Stimulated activated CD8-positive, alpha-beta memory T cell treated with anti-CD3 and anti-CD28 coated beads, Interleukin-12 subunit alpha, Interleukin-12 subunit beta, amount 100 ng/mL, for 1 hour (primary cell): ENCODE measurements around the gene WSCD1.

Source experiments
- DNase-seq: peaks from one replicate; pipeline ENCODE4 v3.0.0-alpha.2; 2020; ENCODE audit warnings: low read depth

The WSCD1 gene

DNA sequence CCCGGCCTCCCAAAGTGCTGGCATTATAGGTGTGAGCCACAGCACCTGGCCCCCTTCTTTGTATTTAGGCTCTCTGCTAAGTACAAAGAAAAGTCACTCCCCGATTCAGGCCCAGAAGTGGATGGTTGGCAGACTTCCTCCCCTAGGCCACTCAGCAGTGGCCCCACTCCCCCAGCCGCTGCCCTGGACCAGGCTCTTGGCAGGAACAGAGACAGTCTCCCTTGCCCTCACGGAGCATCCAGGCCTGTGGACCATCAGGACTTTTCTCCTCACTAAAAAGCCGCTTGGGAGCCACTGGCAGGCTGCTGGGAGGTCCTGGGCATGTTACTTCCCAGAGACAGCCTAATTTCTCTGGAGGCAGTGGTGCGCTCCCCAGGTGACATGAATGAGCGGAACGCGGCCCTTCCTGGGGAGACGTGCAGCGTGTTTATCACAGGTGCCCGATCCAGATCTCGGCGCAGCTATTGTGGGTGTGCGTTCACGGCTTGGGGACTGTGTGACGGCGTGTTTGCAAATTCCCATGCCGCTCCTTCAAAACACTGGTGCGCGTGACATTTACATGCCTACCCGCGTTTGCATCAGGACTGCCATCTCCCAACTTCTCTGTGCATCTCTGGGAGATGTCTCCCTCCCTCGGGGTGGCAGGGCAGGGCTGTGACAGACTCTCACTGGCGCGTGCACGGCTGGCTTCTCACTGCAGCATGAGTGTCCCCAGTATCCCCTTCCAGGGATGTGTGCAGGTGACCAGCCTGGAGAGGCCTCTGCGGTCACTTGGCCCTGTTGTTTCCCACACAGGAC lies 16.6 kb downstream of the WSCD1 start:
- DNase-seq: no peak

DNA sequence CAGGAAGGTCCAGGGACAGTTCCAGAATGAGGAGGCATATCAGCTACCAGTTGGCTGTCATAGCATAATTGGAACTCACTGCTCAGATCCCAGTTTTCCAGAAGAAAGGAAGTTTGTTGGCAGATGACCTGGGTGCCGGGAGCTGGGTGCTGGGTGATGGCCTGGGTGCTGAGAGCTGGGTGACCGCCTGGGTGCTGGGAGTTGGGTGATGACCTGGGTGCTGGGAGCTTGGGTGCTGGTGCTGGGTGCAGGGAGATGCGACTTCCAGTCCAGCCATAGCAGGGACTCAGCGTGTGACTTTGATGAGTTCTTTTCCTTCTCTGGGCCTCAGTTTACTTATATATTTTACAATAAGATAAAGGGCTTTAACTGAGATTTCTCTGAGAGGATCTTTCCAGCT lies 18.0 kb downstream of the WSCD1 start:
- no peak for DNase-seq

DNA sequence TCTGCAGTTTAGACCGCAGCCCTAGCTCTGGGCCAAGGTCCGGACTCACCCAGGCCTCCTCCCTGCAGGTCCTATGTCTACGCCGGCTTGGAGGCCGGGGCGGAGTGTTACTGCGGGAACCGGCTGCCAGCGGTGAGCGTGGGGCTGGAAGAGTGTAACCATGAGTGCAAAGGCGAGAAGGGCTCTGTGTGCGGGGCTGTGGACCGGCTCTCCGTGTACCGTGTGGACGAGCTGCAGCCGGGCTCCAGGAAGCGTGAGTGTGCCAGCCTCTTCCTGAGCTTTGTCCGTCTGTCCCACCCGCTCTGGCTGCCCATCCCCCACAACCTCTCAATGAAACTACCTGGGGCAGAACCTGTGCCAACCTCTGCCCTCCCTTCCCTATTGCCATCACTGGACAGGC lies 20.1 kb downstream of the WSCD1 start:
- DNase-seq: no peak

DNA sequence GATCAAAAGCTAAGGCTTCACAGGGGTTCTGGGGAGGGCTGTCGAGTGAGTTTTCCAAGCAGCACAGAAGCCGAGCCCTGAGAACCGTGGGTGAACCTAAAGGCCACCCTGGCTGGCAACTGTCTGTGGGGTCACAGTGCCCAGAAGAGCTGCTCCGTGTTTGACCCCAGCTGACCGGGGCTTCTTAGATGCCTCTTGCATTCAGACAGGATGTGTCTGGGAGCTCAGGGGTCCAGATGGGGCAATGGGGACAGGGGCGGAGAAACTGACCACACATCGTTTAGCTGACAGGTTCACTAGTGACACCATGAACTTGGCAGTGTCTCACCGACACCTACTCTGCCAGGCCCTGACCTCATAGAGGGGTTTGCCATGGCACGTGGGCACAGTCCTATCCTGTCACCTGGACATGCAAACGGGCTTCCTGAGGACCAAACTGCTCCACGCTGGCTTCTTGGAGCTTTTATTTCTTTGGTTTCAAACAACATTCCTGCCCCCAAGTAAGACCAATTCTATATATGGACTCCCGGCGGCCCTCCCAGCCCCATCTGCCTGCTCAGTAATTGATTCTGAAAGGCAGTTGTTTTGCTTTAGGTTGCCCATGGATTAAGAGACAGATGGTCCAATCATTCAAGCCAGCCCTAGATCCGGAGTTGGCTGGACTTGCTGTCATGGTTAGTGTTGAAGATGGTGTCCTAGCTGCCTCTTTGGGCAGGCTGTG lies 22.2 kb downstream of the WSCD1 start:
- DNase-seq: no peak

DNA sequence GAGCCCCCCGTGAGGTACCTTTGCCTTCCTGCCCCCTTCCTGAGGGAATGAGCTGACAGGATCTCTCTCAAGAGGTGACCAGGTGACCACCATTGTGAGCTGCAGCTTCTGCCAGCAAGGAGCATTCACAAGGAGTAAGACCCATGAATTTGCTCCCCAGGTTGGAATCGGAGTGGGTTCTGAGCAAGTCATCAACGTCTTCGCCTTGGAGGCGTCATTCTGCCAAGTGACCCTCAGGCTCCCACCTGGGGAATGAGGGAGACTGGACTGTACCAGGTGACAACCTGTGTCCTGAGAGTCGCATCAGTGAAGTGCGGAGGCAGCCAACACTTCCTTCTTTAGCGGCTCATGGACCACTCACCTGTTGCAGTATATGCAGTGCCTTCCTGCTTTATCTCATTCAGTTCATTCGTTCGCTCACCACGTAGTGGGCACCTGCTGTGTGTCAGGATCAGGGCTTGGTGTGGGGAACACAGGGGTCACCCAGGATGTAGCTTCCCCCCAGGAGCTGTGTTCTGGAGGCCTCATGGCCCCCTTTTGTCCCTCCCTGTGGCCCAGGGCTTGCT lies 22.8 kb downstream of the WSCD1 start:
- no peak for DNase-seq

DNA sequence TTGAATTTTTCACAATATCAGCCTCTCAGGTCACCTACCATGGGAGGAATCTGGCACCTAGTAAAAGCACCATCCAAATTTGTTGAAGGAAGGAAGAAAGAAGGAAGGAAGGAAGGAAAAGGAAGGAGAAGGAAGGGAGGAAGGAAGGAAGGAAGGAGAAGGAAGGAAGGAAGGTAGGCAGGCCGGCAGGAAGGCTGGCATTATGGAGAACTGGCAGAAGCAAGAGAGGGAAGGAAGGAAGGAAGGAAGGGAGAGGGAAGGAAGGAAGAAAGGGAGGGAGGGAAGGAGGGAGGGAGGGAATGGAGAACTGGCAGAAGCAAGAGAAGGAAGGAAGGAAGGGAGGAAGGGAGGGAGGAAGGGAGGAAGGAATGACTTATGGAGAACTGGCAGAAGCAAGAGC lies 24.3 kb downstream of the WSCD1 start:
- DNase-seq: no peak

DNA sequence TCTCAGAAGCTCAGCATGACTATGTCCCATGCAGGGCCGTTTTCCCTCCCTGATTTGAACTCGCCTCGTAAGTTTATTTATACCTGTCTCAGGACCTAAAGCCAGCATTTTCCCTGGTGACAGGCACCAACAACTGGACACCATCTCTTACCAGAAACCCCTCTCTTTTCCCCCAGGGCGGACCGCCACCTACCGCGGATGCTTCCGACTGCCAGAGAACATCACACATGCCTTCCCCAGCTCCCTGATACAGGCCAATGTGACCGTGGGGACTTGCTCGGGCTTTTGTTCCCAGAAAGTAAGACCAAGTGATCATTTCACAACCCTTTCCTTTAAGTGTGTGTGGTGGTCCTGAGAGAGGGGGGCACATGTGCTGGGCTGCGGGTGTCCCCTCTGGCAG lies 24.7 kb downstream of the WSCD1 start:
- no peak for DNase-seq

DNA sequence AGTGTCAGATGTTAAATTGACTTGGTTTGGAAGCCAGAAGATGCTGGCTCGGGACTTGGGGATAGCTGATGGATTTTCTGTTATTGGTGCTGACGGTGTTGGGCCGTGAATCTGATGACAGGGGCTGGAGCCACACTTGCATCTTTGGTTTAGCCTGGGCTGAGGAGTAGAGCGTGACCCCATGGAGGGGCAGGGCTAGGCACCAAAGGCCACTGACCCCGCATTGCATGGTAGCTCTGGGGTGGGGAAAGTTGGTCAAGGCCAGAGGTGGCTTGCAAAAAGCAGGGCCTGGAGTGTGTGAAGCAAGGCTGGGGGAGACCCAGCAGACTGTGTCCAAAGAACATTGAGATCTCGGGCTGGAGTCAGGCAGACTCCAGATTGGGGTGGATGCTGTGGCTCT lies 25.3 kb downstream of the WSCD1 start:
- DNase-seq: no peak

DNA sequence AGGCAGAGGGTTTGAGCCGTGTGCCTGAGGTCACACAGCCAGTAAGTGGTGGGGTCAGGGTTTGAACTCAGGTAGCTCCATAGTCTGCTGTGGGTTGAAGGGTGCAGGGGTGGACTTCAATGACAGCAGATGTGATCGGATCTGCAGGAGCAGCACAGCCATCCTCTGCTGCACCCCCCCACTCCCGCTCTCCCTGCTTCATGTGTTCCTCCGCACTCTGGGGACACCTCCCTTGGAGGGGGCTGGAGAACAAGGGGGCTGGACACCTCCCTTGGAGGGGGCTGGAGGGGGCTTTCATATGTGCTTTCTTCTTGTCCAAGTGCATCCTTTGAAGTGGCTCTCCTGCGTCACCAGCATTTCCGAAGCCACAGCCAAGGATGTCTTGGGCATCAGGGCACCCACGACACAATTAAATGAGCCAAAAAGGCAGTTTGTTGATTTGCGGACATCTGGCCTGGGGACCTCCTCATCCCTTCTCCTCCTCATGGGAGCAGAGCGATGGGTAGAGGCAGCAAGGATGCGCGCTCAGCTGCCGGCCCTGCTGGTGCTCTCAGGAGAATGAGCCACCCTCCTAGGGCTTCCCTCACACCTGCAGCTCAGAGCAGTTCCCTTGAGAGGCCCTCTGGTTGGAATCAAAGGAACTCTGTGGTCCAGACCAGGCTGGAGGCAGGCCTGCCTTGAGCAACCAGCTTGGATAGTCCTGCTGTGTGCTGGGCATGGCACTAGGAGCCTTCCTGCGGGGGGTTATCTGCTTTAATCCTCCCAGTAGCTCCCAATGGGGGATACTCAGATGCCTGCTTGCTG lies 26.2 kb downstream of the WSCD1 start:
- DNase-seq: no peak

DNA sequence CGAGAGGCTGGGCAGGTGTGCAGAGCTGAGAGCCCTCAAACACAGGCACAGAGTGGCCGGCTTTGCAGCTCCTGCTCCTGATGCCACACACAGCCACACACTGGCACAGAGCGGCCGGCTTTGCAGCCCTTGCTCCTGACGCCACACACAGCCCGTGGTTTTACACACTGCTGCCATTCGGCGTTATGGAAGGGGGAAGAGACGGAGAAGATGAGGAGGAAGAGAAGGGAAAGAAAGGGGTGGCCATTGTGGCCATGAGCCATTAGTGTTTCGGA lies 26.8 kb downstream of the WSCD1 start:
- no peak for DNase-seq

DNA sequence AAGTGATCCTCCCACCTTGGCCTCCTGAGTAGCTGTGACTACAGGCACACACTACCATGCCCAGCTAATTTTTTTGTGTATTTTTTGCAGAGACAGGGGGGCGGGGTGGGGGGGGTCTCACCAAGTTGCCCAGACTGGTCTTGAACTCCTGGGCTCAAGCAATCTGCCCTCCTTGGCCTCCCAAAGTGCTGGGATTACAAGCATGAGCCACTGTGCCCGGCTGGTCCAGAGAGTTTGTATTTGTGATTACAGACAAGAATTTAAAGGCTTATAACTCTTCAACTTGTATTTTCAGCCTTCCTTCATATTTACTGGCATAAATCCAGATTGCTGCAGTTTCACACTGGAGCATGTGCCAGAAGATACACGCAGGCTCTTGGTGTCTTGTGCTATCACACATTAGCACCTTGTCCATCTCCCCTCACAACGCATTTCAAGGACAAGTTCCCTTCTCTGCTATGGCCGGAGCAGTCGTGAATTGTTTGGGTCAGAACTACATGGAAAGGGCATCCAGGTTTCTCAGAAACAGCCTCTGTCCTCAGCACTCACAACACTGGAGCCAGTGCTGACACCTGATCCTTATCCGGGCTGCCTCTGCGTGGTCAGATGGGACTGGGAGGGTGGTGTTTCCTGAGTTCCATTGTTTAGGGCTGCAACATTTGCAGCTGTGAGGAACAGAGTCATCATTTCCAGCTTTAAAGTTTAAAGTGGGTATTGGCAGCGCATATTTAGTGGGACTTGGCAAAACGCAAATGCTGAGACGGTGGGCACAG lies 28.1 kb downstream of the WSCD1 start:
- DNase-seq: no peak

DNA sequence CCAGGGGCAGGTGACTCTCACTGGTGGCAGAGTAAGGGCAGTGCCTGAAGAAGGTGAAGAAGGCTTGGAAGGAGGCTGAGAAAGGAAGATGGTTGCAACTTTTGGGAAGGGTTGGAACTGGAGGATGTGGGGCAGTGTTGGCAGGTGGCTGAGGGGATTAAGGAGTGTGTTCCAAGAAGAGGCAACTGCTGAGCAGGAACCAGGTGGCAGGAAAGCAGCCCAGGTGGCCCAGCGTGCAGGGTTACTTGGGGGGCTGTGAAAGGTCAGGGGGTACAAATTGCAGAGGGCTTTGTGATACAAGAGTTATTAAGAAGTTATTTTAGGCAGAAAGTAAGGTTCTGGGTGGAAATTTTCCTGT lies 28.6 kb downstream of the WSCD1 start:
- DNase-seq: no peak

DNA sequence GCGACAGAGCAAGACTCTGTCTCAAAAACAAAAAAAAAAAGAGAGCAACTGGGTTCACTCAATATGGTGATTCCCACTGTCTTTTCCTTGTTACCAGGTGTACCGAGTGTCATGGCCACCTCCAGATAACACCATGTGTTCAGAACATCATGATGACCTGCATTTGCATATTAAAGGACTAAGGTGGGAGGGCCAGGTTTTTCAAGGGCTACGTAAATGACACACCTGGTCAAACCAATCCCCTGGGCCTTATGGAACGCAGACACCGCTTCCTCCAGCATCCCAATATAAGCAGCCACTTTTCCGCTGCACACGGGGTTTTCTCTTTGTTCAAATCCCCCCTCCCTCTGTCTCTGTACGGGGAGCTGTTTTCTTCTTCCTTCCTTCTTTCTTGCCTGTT lies 29.3 kb downstream of the WSCD1 start:
- no peak for DNase-seq

DNA sequence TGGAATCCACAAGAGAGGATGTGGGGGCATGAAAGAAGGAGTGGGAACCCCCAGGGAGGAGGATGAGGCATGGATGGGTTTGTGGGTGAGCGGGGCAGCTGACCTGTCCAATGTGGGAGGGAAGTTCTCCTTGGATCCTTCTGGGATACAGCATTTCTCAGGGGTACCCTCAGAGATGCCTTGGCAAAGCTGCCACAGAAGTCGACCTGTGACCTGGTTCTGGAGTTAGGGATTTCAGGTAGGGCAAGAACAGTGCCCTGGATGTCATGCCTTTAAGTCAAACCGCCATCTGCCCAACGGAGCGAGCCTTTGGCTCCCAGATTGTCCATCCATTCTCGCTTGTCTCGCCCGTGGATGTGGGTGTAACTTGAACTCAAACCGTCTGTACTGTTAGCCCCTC lies 30.0 kb downstream of the WSCD1 start:
- DNase-seq: no peak

DNA sequence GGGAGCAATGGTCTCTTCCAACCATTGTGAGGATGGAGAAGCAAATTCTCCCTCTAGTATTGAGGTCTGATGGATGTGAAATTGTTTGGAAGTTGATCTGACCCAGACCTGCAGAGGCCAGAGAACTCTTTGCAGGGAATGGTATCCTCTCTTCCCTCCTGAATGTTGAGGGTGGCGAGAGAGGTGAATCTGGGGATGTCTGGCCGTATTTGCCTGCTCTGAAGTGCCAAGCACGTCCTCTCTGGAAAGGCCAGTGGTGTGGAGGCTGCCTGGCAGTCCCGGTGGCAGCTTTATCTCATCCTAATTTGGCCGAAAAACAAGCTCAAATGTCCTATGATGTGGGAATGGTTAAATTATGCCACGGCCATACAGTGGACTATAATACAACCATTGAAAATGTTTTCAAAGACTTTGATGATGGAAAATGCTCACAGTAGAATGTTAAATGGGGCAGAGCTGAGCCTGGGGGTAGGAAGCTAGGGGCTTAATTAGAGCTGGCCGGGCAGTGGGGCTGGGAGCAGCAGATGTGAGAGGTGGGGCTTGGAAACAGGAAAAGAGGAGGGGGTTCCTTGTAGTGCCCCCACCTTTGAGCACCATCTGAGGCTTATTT lies 30.8 kb downstream of the WSCD1 start:
- DNase-seq: no peak

DNA sequence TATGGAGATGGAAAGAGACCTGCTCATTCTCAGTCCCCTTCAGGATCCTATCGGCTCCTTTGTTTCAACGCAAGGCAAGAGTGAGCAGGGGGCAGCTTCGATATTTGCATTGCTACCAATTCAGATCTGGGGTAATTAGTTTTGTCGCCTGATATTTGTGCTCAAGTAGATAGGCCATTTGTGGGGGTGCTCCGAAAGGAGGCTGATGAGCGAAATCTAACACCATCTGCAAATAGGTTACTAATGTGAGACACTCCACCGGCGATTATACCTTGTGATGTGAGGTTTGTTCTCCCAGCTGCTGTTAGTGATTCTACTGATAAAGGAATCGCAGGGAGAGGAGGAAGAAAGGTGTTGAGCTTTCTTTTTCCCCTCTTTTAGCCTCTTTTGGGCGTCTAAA lies 31.5 kb downstream of the WSCD1 start:
- DNase-seq: no peak

DNA sequence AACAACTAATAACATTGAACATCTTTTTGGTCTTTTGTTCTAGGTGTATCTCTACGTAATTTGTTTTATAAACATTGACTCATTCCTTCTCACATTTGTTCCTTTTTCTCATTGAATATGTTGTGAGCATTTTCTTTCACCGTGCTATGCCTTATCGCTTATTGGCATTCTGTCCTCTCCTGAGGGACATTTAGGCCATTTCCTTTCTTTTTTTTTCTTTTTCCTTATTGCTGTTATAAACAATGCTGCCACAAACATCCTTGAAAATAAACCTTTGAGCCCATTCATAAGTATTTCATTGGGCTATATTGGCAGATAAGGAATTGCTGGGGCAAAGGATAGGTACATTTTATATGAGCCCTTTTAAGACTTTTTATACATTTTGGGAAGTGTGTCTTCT lies 32.4 kb downstream of the WSCD1 start:
- no peak for DNase-seq

DNA sequence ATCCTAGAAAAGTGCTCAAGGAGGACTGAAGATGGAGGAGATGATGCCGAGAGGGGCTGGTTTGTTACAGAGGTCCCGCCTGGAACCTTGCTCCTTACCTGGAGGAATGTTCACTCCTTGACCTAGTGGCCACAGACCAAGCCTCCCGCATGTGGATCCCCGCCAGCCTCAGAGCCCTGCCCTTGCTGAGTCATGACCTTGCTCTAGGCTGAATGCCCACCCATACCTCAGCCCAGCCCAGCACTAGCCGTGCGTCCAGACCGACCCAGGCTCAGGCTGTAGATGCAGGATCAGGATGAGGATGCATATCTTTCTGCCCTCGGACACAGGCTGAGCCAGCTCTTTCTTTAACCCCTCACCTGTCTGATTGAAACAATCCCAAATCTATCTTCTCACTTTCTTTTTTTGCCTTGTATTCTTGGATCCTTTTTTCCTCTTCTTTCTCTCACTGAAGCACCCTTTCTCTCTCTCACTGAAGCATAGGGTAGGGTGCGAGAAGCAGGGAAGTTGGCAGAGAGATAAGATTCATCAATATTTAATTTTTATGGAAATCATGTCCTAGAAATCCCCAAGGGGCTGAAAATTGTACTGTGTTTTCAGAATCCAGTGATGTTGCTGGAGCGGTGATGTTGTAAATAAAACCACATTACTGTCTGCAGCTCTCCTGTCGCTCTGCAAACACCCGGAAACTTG lies 34.9 kb downstream of the WSCD1 start:
- no peak for DNase-seq

DNA sequence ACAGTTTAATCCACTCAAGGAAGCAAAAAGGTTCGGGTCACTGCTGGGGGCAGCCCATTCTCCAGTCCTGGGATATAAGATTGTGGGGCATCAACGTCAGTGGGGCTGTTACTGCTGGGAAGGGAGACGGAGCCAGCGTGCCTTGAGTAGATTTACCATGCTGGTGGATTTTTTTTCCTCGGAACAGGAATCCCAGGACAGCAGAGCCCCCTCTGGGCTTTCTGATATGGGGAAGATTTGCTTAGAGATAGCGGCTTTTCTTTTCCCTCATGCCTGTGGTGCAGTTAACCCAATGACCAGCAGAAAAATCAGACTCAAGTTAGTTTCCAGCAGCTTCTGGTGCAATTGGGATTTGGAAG lies 35.4 kb downstream of the WSCD1 start:
- no peak for DNase-seq

DNA sequence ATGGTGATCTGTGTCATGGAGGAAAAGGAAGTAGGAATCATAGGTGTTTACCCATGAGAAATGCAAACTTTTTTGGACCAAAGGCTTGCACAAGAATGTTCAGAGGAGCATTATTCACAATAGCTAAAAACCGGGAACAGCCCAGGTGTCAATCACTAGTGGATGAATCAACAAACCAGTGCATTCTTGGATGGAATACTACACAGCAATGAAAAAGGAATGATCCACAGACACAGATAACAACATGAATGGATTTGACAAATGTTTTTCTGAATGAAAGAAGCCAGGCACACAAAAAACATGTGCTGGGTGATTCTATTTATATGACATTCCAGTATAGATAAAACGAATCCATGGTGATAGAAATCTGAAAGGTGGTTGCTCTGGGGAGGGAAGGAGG lies 36.0 kb downstream of the WSCD1 start:
- DNase-seq: no peak

DNA sequence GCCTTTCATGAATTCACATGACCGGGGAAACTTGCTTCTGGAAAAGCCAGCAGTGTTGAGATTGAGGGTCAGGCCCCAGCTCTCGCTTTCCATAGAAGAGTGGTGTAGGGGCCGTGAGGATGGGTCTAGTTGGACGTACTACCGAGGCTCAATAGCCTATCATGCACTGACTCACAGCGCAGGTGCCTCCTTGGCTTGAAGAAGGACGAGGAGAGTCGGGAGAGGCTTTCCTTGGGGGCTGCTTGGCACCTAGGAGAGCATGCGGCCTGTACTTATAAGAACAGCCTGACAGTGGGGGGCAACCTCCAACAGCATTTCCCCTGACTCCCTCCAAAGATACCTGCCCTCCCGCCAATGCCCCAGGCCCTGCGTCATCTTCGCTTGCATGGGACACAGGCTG lies 37.6 kb downstream of the WSCD1 start:
- no peak for DNase-seq
